Measurements from ENCODE around the gene TDRD9.
A peak's percentile ranks its signal among the peaks of the same experiment; 100 is the strongest.

The TDRD9 gene

DNA sequence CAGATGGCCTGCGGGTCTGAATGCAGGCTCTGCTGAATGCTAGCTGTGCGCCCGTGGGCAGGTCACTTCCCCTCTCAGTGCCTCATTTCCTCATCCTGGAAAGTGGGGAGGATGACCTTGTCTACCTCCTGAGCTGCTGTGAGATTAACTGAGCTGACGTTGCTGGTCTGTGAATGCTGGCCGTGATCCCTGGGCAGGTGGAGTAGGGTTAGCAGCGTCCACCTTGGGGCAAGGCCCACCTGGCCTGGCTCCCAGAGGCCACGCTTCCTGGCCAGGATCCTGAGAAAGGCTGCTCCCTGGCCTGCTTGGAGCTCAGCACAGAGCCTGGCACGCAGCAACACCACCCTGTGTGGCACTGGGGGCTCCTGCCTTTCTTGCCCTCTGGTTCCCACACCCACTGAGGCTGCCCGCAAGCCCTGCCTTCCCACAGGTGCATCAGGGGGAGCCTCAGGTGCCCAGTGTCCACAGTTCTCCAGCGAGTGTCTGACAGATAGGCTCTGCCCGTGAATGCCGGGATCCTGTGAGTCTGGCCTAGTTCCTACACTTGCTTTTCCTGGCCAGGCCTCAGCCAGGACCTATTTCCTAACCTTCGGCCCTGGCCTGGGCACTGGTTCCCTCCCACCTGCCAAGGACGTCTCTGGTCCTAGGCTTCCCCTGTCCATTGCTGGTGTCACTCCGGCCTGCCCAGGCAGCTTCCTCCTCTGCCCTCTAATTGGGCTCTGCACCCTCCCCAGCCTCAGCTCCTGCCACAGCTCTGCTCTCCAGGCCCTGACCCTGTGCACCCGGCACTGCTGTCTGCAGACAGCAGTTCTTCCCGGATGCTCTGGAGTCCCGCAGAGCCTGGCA lies 37.2 kb upstream of the TDRD9 start:
- DNase-seq (ENCODE audit: low spot score), result no peak

GRCh38 chr14:103891667-103892215 lies 36.5 kb upstream of the TDRD9 start:
- no peak for DNase-seq (ENCODE audit: low spot score)

DNA sequence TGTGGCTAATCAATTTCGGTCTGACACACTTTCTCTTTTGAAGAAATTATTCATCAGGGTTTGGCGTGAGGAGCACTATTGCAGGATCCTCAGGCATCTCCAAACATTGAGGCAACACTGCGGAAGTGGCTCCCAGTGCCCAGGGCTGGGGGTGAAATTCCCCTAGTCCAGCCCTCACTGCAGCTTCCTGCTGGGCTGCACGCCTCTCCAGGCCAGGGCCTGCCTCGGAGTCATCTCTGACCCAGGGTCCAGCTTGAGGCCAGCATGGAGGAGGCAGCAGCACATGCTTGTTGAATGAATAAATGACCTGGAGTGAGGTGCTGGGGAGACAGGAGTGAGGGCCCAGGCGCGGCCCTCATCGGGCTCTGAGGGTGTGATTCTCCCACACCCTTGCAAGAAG lies 36.0 kb upstream of the TDRD9 start:
- no peak for DNase-seq (ENCODE audit: low spot score)

DNA sequence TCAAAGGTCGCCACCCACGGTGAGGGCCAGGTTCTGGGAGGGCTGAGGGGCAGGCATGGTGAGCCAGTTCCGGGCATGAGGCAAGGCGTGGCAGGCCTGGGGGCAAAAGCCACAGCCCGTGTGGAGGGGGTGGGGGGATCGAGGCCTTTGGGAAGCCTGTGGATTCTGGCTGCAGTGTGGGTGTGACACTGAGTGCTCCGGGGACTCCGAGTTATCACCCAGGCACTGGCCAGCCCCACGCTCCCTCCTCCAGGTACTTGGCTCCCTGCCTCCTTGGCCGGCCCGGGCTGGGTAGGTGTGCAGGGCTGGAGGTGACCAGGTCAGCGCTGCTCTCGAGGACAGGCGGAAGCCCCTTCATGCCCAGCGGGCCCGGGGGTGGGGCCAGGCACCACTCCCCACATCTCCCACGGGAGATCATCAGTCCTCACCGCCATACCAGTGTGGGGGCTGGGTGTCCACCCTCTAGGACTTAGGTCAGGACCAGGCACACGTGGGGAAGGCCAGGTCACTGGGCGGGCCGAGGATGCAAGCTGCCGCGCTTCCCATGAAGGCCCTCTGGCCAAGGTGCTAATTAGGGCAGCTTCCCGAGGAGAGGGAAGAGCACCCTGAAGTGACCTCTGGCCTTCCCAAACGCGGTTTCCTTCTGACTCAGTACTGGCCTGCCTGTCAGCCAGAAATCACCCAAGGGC lies 34.1 kb upstream of the TDRD9 start:
- no peak for DNase-seq (ENCODE audit: low spot score)

DNA sequence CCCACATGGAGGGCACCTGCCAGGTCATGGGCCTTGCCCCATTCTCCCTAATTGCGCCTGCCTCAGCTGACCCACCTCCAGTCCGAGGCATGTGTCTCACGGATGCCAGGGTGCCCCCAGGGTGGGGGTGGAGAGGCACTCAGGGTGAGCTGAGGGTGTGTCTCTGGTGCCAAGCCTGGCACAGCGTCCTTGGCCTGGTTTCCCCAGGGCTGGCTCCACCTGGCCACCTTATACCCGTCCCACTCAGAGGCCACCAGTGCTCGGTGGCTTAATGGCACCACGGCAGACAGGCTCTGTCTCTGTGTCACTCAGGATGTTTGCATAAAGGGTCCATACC lies 33.6 kb upstream of the TDRD9 start:
- DNase-seq (ENCODE audit: low spot score), result no peak

GRCh38 chr14:103896578-103896977 lies 31.7 kb upstream of the TDRD9 start:
- no peak for DNase-seq (ENCODE audit: low spot score)

- no peak for DNase-seq (ENCODE audit: low spot score)
Observed at GRCh38 chr14:103897075-103897947, 30.9 kb upstream of the TDRD9 start.

DNA sequence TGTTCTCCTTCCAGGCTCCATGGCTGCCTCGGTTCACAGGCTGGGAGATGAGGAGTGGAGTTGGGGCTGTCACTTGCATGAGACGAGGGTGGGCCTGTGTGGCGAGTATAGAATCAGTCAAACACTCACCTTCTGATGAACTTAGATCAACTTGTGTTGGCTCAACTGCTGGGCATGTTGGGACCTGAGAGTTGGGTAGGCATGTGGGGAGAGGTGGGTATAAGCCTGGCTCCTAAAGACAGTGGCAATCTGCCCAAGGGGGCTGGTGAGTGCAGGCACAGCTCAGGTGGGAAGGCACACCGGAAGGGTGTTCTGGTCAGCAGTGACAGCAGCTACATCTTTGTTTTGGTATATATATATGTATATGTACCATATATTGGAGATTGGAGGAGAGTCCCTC lies 30.1 kb upstream of the TDRD9 start:
- DNase-seq (ENCODE audit: low spot score), result no peak

GRCh38 chr14:103898711-103899110 lies 29.5 kb upstream of the TDRD9 start:
- no peak for DNase-seq (ENCODE audit: low spot score)

DNA sequence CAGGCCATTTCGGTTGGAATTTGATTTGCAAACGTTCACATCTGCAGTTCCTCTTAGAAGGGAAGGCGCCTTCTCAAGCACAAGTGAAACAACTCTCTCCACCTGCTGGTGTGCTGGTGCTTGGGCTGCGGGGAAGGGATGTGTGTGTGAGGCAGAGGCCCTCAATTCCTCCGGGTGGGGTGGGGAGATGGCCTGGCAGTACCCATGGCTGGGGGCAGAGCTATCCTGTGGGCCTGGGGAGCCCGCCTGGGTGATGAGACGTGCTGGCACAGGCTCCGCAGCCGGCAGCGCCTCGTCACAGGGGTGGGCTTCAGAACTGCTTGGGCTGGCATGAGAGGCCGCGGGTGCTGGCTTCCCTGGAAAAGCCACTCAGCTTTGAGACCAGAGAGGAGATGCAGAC lies 28.9 kb upstream of the TDRD9 start:
- DNase-seq (ENCODE audit: low spot score), result no peak

DNA sequence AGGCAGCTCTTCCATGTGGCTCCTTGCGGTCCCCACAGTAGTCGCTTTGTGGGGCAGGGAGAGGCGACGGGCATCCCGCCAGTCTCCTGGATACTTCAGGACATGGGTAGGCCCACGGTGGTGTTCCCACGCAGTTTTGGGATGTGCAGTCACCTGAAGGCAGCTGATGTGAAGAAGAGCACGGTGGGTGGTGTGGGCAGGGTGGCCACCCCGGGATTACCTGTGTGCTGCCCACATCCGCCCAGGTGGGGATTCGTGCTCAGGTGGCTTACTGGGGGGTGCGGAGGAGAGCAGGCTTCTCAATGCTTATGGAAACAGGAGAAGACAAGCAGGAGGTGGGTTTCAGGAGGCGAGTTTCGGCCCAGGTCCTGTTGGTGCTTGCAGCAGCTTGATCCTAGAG lies 28.4 kb upstream of the TDRD9 start:
- no peak for DNase-seq (ENCODE audit: low spot score)

GRCh38 chr14:103904493-103905107 lies 23.7 kb upstream of the TDRD9 start:
- DNase-seq (ENCODE audit: low spot score), result no peak

GRCh38 chr14:103905842-103906456 lies 22.3 kb upstream of the TDRD9 start:
- DNase-seq (ENCODE audit: low spot score), result no peak

DNA sequence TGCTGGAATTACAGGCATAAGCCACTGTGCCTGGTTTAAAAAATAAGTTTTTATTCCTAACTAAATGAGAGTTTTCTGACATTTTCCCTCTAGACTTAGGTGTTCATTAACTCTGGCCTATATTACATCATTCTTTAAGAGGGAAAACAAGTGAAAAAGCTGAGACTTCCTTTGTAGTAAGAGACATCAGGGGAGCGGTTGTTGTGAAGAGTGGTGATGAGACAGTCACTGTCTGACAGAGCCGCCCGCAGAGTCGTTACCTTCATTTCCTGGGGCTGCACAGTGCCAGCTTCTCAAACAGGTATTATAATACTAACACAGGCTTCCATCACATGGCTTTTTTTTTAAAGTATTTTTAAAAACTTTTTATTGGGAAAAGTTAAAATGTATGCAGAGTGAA lies 19.7 kb upstream of the TDRD9 start:
- DNase-seq (ENCODE audit: low spot score), result no peak

- no peak for DNase-seq (ENCODE audit: low spot score)
Observed at GRCh38 chr14:103909531-103910261, 18.6 kb upstream of the TDRD9 start.

DNA sequence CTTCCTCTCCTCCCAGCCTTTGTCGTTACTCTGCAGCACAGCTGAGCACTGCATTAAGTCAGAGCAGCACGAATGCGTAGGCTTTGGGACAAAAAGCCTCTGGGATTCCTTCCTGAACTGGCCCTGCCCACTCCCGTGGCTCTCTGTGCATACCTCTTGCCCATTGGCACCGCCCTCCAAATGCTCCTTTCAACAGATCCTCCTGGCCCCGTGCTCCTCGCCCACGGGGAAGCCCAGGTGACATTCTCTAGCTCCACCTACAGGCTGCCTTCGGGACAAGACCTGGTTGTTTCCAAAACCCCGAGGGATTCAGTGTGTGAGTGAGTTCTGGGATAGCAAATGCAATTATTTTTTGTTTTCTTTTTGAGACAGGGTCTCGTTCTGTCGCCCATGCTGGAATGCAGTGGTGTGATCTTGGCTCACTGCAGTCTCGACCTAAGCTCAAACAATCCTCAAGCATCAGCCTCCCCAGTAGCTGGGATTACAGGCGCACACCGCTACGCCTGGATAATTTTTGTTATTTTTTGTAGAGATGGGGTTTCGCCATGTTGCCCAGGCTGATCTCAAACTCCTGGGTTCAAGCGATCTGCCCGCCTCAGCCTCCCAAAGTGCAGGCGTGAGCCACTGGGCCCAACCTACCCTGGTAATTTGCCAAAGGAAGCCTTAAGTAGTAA lies 17.9 kb upstream of the TDRD9 start:
- DNase-seq (ENCODE audit: low spot score), result peak; percentile 88

GRCh38 chr14:103910984-103911383 lies 17.3 kb upstream of the TDRD9 start:
- DNase-seq (ENCODE audit: low spot score), result no peak

DNA sequence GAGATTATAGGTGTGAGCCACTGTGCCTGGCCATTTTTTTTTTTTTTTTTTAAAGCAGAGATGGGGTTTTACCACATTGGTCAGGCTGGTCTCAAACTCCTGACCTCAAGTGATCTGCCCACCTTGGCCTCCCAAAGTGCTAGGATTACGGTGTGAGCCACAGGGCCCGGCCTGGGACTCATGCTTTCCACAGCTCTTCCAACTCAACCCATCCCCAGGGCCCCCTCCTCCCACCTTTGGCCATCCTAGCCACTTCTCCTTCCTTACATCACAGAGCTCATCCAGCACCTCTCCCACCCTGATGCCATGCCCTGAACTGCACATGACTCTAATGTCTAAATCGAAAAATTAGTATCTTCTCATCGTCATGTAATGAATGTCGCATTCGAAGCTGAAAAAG lies 12.6 kb upstream of the TDRD9 start:
- no peak for DNase-seq (ENCODE audit: low spot score)

GRCh38 chr14:103916636-103917262 lies 11.5 kb upstream of the TDRD9 start:
- DNase-seq (ENCODE audit: low spot score), result no peak
